Stimulated activated CD8-positive, alpha-beta memory T cell treated with anti-CD3 and anti-CD28 coated beads, Interleukin-7, amount 100 ng/mL, for 24 hours (primary cell): ENCODE measurements around the gene CNTNAP2.
"Not testable (repeated sequence)": the region's sequence is repeated elsewhere in the genome, so short reads cannot be mapped to it uniquely, and the experiment has no call there.

Experiments used
- DNase-seq: peaks from one replicate; pipeline ENCODE4 v3.0.0-alpha.2; 2020; ENCODE audit warnings: low read depth

Gene CNTNAP2

GRCh38 chr7:147775516-147776284 lies 1659.1 kb downstream of the CNTNAP2 start:
- no peak for DNase-seq

- DNase-seq: no peak
Observed at GRCh38 chr7:147777309-147777708, 1660.7 kb downstream of the CNTNAP2 start.

DNA sequence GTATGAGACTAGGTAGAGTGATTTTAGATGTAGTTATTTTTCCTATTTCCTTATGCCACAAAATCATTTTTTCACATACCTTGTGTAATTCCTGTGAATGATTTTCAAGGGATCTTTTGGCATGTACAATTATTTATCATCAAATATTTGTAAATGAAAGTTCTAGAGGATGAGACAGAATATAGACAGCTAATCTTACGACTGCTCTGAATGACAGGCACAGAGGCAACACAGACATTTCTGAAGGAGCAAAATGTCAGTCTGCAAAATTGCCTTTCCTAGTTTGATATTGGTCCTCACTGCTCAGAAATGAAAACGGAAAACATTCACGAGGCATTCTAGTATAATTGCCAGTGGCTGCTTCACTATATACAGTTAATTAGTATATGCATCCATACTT lies 1663.3 kb downstream of the CNTNAP2 start:
- DNase-seq: no peak

DNA sequence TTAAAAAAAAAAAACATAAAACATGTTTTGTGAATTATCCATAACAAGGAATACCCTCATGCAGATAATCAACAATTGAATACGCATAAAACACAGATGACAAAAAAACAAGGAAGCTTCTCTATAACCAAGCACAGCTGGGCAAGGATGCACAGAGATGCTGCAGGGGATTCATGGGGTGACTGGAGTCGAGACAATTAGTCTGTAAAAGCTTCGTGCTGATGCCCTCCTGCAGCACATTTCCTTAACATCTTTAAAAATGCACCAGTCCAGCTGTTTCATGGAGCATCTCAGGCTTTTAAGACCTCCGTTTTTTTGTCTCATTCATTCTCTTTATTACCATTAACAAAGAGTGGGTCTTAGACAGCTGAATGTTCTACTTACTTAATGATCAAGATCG lies 1680.0 kb downstream of the CNTNAP2 start:
- no peak for DNase-seq

GRCh38 chr7:147798001-147798400 lies 1681.4 kb downstream of the CNTNAP2 start:
- DNase-seq: no peak

DNA sequence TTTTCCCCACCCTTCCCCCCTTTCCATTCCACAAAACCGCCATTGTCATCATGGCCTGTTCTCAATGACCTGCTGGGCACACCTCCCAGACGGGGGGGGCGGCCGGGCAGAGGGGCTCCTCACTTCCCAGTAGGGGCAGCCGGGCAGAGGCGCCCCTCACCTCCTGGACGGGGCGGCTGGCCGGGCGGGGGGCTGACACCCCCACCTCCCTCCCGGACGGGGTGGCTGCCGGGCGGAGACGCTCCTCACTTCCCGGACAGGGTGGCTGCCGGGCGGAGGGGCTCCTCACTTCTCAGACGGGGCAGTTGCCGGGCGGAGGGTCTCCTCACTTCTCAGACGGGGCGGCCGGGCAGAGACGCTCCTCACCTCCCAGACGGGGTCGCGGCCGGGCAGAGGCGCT lies 1685.2 kb downstream of the CNTNAP2 start:
- DNase-seq: not testable (repeated sequence)

DNA sequence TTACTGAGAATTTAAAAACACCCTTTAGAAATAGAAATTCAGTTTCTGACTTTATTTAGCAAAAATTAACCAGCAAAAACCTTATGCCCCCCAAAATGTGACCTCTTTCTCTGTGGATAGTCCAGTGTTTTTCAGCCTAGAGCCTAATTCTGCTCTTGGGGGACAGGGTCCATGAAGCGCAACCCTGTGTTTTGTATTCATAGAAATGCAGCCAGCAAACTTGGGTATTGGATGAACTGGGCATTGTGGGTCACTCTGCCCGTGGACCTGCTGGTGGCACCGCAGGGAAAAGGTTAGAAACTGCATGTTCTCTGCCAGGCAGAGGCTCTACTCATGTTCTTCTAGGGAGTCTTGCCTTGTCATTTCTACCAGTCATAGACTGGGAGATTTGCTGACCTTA lies 1686.5 kb downstream of the CNTNAP2 start:
- no peak for DNase-seq

DNA sequence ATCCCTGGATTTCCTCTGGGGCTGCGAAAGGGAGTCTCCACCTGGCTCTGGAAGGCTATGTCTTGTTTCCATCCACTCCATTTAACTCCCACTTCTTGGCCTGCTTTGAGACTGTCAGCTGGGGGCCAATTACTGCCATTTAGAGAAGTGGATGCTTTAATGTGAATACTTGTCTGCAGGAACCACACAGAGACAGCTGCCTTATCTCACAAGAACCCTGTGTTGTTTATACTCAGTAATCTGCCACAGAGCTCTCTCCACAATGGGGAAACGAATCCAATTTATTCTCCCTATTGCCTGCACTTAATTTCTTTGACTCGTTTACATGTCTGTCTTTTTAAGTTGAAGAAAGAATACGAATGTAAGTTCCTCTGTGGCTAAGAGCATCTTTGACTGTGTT lies 1687.0 kb downstream of the CNTNAP2 start:
- DNase-seq: no peak

GRCh38 chr7:147804032-147804431 lies 1687.4 kb downstream of the CNTNAP2 start:
- DNase-seq: no peak

DNA sequence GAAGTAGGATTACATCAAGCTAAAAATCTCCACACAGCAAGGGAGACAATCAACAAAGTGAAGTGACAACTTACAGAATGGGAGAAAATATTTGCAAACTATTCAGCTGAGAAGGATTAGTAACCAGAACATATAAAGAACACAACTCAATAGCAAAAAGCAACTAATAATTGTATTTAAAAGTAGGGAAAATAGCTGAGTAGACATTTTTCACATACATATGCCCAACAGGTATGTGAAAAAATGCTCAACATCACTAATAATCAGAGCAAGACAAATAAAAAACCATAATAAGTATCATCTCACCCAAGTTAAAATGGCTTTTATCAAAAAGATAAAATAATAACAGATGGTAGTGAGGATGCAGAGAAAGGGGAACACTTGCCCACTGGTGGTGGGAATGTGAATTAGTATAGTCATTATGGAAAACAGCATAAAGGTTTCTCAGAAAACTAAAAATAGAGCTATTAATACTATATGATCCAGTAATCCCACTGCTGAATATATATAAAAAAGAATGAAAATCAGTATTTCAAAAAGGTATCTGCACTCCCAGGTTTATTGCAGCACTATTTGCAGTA lies 1689.5 kb downstream of the CNTNAP2 start:
- no peak for DNase-seq

GRCh38 chr7:147809786-147810185 lies 1693.2 kb downstream of the CNTNAP2 start:
- no peak for DNase-seq

GRCh38 chr7:147810269-147810668 lies 1693.7 kb downstream of the CNTNAP2 start:
- no peak for DNase-seq

DNA sequence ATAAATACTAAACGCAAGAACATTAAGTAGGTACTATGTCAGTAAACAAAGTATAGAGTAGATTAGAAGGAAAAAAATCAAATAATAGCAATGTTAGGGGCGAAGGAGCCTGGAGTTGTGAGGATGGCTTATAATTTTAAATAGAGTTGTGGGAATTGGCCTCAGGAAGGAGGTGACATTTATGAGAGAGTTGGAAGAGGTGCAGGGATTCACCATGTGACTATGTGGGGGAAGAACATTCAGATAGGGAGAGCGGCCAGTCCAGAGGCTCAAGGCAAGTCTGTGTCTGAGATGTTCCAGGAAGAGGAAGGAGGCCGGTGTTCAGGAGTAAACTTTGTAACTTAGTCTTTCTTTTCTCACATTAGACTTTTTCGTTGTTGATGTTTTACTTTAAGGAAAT lies 1695.3 kb downstream of the CNTNAP2 start:
- DNase-seq: no peak

DNA sequence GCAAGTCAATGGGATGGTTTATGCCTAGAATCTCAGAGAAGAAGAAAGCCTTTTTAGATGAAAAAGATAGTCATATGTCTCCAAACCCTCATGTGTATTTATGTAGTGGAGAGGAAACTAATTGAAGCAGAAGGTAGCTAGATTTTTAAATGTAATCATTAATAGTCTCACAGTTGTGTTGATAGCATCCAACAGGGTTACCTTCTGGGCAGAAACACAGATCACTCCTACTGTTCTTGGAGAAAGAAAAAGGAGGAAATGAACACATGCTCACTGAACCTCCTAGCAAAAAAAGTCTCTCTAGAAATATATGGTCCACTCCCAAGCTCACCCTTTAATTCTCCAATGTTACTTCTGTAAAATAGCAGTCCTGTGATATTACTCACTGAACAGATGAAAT lies 1696.7 kb downstream of the CNTNAP2 start:
- no peak for DNase-seq

DNA sequence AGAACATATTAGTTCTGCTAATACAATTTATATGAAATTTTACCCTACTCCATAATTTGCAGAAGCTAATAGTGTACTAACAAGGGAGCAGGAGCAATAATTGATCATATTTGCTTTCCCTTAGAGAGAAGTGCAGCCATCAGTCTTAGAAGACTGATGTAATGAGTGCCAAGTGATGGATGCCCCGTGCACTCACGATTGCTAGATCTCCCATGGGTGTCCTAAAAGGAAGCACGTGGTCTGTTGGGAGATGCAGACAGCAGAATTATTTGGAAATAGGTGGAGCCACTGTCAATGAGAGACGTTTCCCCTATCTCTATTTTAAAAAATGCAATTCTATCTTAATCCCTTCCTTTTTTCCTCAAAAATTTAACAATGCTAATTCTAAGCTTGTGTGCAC lies 1701.7 kb downstream of the CNTNAP2 start:
- DNase-seq: no peak

GRCh38 chr7:147824671-147825070 lies 1708.1 kb downstream of the CNTNAP2 start:
- DNase-seq: no peak

GRCh38 chr7:147829016-147829415 lies 1712.4 kb downstream of the CNTNAP2 start:
- DNase-seq: no peak

DNA sequence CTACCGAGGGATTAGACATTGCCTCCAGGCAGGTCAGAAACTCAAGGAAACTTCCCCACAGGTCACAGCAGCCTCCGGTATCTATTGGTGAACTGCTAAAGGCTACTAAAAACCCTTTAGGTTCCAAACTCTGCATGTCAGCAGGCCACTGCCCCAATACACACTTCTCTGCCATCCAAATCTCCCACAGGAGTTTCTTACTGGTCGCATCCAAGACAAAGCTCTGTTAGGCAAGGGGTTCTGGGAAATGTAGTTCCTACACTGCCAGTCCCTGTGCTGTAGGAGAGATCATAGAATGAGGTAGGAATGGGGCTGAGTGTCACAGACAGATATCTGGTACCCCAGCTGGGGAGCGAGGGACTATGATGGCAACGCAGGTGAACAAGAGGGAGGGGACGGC lies 1717.0 kb downstream of the CNTNAP2 start:
- no peak for DNase-seq

GRCh38 chr7:147833970-147834369 lies 1717.4 kb downstream of the CNTNAP2 start:
- no peak for DNase-seq

GRCh38 chr7:147852833-147853232 lies 1736.2 kb downstream of the CNTNAP2 start:
- DNase-seq: no peak

GRCh38 chr7:147857152-147858140 lies 1740.8 kb downstream of the CNTNAP2 start:
- no peak for DNase-seq

DNA sequence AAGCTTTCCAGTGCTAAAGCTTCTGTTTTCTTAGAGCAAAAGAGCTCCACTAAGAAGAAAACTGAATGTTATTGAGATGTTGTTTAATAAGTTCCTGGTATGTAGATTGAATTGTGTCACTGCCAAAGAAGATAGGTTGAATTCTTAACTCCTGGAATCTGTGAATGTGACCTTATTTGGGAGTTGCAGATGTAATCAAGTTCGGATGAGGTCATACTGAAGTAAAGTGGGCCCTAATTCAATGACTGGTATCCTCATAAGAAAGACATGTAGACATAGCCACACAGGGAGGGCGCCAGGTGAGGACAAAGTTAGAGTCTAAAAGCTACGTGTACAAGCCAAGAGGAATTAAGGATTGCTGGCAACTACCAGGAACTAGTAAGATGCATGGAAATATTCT lies 1741.8 kb downstream of the CNTNAP2 start:
- DNase-seq: no peak

DNA sequence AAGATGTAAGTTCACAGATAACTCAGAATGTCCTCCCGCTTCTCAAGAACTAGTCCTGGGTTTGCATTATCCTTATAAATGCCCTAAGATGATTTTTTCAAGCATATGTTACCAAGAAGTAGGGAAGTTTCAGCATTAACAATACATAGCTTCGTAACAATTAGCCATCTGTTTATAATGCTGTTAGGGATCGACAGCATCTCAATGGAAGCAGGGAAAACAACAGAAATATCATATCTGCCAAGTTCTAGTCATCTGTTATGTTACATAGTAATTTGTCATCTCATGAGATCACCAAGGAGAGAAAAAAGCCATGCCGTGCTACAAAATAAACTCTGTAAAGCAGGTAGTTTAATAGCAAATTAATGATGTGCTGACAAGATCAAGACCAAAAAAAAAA lies 1742.4 kb downstream of the CNTNAP2 start:
- no peak for DNase-seq
